GM19193 (cell line): ENCODE results near the gene PAQR9.

Source experiments
- POLR2A ChIP-seq: IDR thresholded peaks from 4 replicates; pipeline ENCODE4 v1.6.1; 2011; ENCODE audit not compliant: insufficient read depth, insufficient read length; ENCODE audit errors: extremely low read depth

PAQR9 gene

GRCh38 chr3:142923694-142924093, 39.8 kb downstream of the PAQR9 start:
- no peak for TF ChIP-seq POLR2A

- TF ChIP-seq POLR2A: no peak
Measured at GRCh38 chr3:142916605-142917004, 46.9 kb downstream of the PAQR9 start.

- TF ChIP-seq POLR2A: no peak
Measured at GRCh38 chr3:142915636-142916035, 47.8 kb downstream of the PAQR9 start.

GRCh38 chr3:142914286-142914811, 49.1 kb downstream of the PAQR9 start:
- no peak for TF ChIP-seq POLR2A

GRCh38 chr3:142913432-142913831, 50.0 kb downstream of the PAQR9 start:
- TF ChIP-seq POLR2A: no peak

GRCh38 chr3:142912402-142913172, 50.9 kb downstream of the PAQR9 start:
- TF ChIP-seq POLR2A: no peak
